NCI-H1105 treated with DMSO at 0.1 percent for 48 hours (cell line): ENCODE data around the gene HSPA1B.
"Not testable (repeated sequence)": the region's sequence is repeated elsewhere in the genome, so short reads cannot be mapped to it uniquely, and the experiment has no call there.

ENCODE experiments used
- DNase-seq: peaks from one replicate; lab custom pipeline; 2025; lab: John Stamatoyannopoulos, UW

Gene HSPA1B

GRCh38 chr6:31827286-31828079 lies at the start of gene HSPA1B:
TSS of gene HSPA1B (plus strand) at chr6:31827738. CDS start at chr6:31827951, 213 bp downstream.
- peak; percentile 100 for DNase-seq

- DNase-seq, result no peak
Measured at GRCh38 chr6:31778193-31778592, 49.3 kb upstream of the HSPA1B start.

- DNase-seq, result no peak
Measured at GRCh38 chr6:31778999-31779885, 48.3 kb upstream of the HSPA1B start.

- no peak for DNase-seq
Measured at GRCh38 chr6:31779908-31780307, 47.6 kb upstream of the HSPA1B start.

GRCh38 chr6:31780507-31781243 lies 46.9 kb upstream of the HSPA1B start:
- DNase-seq, result no peak

GRCh38 chr6:31781244-31782125 lies 46.1 kb upstream of the HSPA1B start:
- no peak for DNase-seq

- DNase-seq, result no peak
Measured at GRCh38 chr6:31782126-31782855, 45.2 kb upstream of the HSPA1B start.

GRCh38 chr6:31784098-31784925 lies 43.2 kb upstream of the HSPA1B start:
- no peak for DNase-seq

- no peak for DNase-seq
Measured at GRCh38 chr6:31785475-31785874, 42.1 kb upstream of the HSPA1B start.

- DNase-seq, result peak; percentile 36
Measured at GRCh38 chr6:31791324-31792089, 36.0 kb upstream of the HSPA1B start.

GRCh38 chr6:31792090-31792374 lies 35.5 kb upstream of the HSPA1B start:
- DNase-seq, result no peak

- no peak for DNase-seq
Measured at GRCh38 chr6:31792761-31793171, 34.8 kb upstream of the HSPA1B start.

GRCh38 chr6:31793927-31794245 lies 33.7 kb upstream of the HSPA1B start:
- not testable (repeated sequence) for DNase-seq

- no peak for DNase-seq
Measured at GRCh38 chr6:31794294-31794865, 33.2 kb upstream of the HSPA1B start.

GRCh38 chr6:31794866-31795615 lies 32.5 kb upstream of the HSPA1B start:
- no peak for DNase-seq

- peak; percentile 82 for DNase-seq
Measured at GRCh38 chr6:31795616-31796298, 31.8 kb upstream of the HSPA1B start, which contains the start of gene VARS1. TSS of gene VARS1 (minus strand) at chr6:31795752. CDS start at chr6:31795217, 535 bp downstream.

GRCh38 chr6:31796993-31797385 lies 30.5 kb upstream of the HSPA1B start:
- no peak for DNase-seq
